ENCODE results near the gene PGBD1.

The PGBD1 gene

DNA sequence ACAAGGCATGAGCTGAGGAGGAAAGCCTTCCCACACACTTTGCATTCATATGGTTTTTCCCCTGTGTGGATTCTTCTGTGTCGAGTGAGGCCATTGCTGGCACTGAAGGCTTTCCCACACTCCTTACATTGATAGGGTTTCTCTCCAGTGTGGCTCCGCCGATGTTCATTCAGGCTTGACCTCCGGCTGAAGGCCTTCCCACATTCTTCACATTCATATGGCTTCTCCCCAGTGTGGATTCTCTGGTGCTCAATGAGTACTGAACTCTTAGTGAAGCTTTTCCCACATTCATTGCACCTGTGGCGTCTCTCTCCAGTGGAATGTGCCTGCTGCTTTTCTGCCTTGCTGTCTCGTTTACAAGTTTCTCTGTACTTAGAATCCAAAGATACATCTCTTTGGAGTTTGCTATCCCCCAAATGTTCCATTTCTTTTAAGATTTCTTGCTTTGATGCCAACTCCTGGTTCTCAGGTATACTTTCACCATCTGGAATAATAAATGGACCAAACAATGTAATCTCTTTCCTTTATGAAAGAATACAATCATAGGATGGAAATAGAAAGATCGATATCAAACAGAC lies 45.1 kb downstream of the PGBD1 start:
- H3K27me3 Mint-ChIP-seq (ENCODE audit: low read depth) = peaks cover 6% of the 10 kb centered on the region
- peaks cover 65% of the 10 kb centered on the region for H3K36me3 Mint-ChIP-seq (ENCODE audit: low read depth)
- H3K4me3 Mint-ChIP-seq = no peak overlapping the region
- no peaks in the 10 kb centered on the region for H3K4me1 Mint-ChIP-seq
- H3K27ac Mint-ChIP-seq = no peak overlapping the region
- peaks cover 47% of the 10 kb centered on the region for H3K9me3 Mint-ChIP-seq
- TF ChIP-seq, protein P1, sequence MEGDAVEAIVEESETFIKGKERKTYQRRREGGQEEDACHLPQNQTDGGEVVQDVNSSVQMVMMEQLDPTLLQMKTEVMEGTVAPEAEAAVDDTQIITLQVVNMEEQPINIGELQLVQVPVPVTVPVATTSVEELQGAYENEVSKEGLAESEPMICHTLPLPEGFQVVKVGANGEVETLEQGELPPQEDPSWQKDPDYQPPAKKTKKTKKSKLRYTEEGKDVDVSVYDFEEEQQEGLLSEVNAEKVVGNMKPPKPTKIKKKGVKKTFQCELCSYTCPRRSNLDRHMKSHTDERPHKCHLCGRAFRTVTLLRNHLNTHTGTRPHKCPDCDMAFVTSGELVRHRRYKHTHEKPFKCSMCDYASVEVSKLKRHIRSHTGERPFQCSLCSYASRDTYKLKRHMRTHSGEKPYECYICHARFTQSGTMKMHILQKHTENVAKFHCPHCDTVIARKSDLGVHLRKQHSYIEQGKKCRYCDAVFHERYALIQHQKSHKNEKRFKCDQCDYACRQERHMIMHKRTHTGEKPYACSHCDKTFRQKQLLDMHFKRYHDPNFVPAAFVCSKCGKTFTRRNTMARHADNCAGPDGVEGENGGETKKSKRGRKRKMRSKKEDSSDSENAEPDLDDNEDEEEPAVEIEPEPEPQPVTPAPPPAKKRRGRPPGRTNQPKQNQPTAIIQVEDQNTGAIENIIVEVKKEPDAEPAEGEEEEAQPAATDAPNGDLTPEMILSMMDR (IDR thresholded peaks at IDR 0.05; ENCODE audit: unreplicated experiment in 3 of 3) = no peak

DNA sequence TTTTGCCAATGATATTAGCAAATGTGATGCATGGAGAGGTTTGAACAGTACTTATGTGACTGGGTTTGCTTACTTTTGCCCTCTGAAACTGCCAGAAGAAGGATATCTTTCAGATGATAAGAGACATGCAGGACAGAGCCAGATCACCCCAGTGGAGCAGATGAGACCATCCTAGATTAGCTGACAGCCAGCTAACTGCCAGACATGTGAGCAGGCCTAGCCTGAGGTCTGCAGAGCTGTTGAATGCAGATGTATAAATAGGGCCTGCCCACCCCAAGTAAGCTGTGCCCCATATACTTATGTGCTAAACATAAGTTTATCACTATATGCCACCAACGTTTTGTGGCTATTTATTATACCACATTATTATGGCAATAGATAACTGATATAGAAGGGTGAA lies 48.7 kb downstream of the PGBD1 start:
- H3K9me3 Mint-ChIP-seq = peaks cover 36% of the 10 kb centered on the region
- H3K4me3 Mint-ChIP-seq = no peak overlapping the region
- peaks cover 6% of the 10 kb centered on the region for H3K27me3 Mint-ChIP-seq (ENCODE audit: low read depth)
- peaks cover 43% of the 10 kb centered on the region for H3K36me3 Mint-ChIP-seq (ENCODE audit: low read depth)
- TF ChIP-seq, protein P1 (IDR thresholded peaks at IDR 0.05; ENCODE audit: unreplicated experiment in 3 of 3) = no peak
- no peaks in the 10 kb centered on the region for H3K4me1 Mint-ChIP-seq
- H3K27ac Mint-ChIP-seq = no peak overlapping the region

DNA sequence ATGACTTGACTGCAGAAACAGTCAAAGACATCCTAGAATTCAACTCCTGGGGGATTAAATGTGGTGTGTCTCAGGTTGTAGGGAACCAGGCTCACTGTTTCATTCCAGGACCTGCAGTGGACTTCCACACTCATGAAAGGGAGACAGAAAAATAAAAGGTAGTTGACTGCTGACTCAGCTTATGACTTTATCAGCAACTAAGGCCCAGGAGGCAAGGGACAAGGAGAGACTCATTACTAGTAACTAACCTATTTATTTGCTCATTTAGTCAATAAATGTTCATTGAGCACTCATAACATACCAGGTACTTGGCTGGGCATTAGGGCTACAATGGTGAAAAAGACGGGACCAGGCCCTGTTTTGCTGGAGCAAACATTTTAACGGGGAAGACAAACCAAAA lies 51.7 kb downstream of the PGBD1 start:
- Mint-ChIP-seq H3K4me1 (no peaks in the 10 kb centered on the region), H3K27me3 (ENCODE audit: low read depth) (peaks cover 6% of the 10 kb centered on the region), H3K9me3 (peaks cover 14% of the 10 kb centered on the region), H3K27ac (no peak overlapping the region), H3K36me3 (ENCODE audit: low read depth) (peaks cover 13% of the 10 kb centered on the region), H3K4me3 (no peak overlapping the region)
- TF ChIP-seq, protein P1 (IDR thresholded peaks at IDR 0.05; ENCODE audit: unreplicated experiment in 3 of 3) = no peak

DNA sequence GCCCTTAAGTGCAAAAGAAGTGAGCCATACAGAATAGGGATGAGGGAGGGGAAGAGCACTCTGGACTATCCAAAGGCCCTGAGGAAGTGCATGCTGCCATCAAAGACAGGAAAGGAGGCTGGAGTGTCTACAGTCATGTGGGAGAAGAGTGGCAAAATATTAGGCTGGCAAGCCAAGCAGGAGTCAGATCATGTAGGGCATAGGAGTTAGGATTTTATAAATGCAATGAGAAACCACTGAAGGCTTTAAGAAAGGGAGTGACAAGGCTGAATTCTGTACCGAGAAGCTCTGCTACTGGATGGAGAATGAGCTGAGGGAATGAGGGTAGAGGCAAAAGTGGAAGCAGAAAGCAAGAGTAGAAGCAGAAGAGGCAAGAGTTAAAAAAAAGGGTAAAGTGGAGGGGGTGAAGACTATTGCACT lies 52.2 kb downstream of the PGBD1 start:
- H3K4me3 Mint-ChIP-seq = no peak overlapping the region
- H3K4me1 Mint-ChIP-seq = no peaks in the 10 kb centered on the region
- peaks cover 12% of the 10 kb centered on the region for H3K36me3 Mint-ChIP-seq (ENCODE audit: low read depth)
- H3K27ac Mint-ChIP-seq = no peak overlapping the region
- H3K27me3 Mint-ChIP-seq (ENCODE audit: low read depth) = peaks cover 6% of the 10 kb centered on the region
- H3K9me3 Mint-ChIP-seq = peaks cover 12% of the 10 kb centered on the region
- TF ChIP-seq, protein P1 (IDR thresholded peaks at IDR 0.05; ENCODE audit: unreplicated experiment in 3 of 3) = no peak

DNA sequence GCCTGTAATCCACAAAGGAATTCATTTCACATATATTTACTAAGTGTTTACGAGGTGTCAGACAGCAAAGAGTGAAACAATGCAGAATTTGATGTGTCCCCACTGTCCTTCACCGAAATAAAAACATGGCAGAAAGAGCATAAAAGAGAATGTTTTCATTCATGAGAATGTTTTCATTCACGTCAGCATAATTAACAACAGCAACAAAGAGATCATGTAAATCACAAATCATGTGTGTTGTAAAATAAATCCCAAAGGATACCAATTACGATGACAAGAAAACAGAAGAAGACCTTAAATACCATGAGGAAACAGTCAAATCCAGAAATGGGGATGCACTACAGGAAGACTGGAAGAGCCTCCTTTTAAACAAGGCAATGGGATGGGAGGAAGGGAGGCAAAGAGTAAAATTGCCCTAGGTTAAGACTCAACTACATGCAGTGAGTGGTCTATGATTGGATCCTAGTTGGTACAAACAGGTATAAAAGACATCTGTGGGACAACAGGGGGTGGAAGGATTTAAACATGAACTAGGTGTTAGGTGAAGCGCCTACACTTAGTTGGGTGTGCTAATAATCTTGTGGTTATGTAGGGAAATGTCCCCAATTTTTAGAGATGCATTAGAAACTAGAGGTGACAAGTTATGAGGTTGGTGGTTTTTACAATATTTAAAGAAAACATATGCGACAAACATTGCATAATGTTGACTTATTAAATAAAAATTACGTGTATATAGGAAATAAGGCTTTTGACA lies 53.1 kb downstream of the PGBD1 start:
- no peaks in the 10 kb centered on the region for H3K4me1 Mint-ChIP-seq
- no peaks in the 10 kb centered on the region for H3K27me3 Mint-ChIP-seq (ENCODE audit: low read depth)
- TF ChIP-seq, protein P1 (IDR thresholded peaks at IDR 0.05; ENCODE audit: unreplicated experiment in 3 of 3) = no peak
- no peak overlapping the region for H3K27ac Mint-ChIP-seq
- peaks cover 4% of the 10 kb centered on the region for H3K9me3 Mint-ChIP-seq
- H3K4me3 Mint-ChIP-seq = no peak overlapping the region
- peaks cover 4% of the 10 kb centered on the region for H3K36me3 Mint-ChIP-seq (ENCODE audit: low read depth)
